ENCODE measurements around the gene SPOCK2. TPM values are rescaled to one million over a fixed set of nuclear protein-coding genes. Genes with fewer than 3 reads are reported as not detected.
A peak's percentile ranks its signal among the peaks of the same experiment; 100 is the strongest.

Gene SPOCK2
- polyA plus RNA-seq, 3 donors: 0.20 to 1.6 (median 0.45) TPM

GRCh38 chr10:72062382-72062781, 26.0 kb downstream of the SPOCK2 start:
- no peak overlapping the region for H3K4me2 ChIP-seq (replicated peaks; ENCODE audit: extremely low read depth, low read length, poor library complexity, severe bottlenecking)
- H3K27me3 Mint-ChIP-seq (ENCODE audit: low read depth in 3 of 3): peaks cover 1 to 10% (median 3%) of the 10 kb centered on the region in 3 donors
- WGBS (ENCODE audit: insufficient coverage): 96% methylated on average over 8 of the region's 10 CpGs
- no peaks in the 10 kb centered on the region for H4K20me1 ChIP-seq (ENCODE audit: insufficient read depth, low read length)
- H3K4me3 ChIP-seq (replicated peaks in 1 of 3; ENCODE audit: low read depth in 2 of 3, low read length in 3 of 3): no peak overlapping the region
- no peaks in the 10 kb centered on the region for H3K9me3 Mint-ChIP-seq
- H3K9me3 ChIP-seq (replicated peaks in 1 of 2; ENCODE audit: control insufficient read depth in 1 of 2, insufficient read depth in 1 of 2, low read length in 2 of 2): no peaks in the 10 kb centered on the region
- no peak overlapping the region for H3K27ac ChIP-seq (ENCODE audit: low read depth in 1 of 2, low read length in 2 of 2)
- H2AFZ ChIP-seq (ENCODE audit: insufficient read depth, low read depth, low read length, poor library complexity, severe bottlenecking): no peak overlapping the region
- intact Hi-C loops (cut with micrococcal nuclease): no loop called here
- no peaks in the 10 kb centered on the region for H3K36me3 ChIP-seq (replicated peaks in 1 of 2; ENCODE audit: control insufficient read depth in 1 of 2, insufficient read depth in 2 of 2, low read length in 2 of 2)
- no peak overlapping the region for H3K27ac Mint-ChIP-seq
- no peak overlapping the region for H3K9ac ChIP-seq (ENCODE audit: insufficient read depth, low read length, poor library complexity, severe bottlenecking)
- no peak overlapping the region for H3K4me3 Mint-ChIP-seq
- H3K27me3 ChIP-seq (ENCODE audit: control insufficient read depth in 2 of 2, insufficient read depth in 2 of 2, low read length in 2 of 2): no peaks in the 10 kb centered on the region
- no peaks in the 10 kb centered on the region for H3K4me1 ChIP-seq (ENCODE audit: control insufficient read depth in 1 of 2, insufficient read depth in 2 of 2, low read length in 2 of 2)
- H3K79me2 ChIP-seq (ENCODE audit: insufficient read depth, low read length): no peaks in the 10 kb centered on the region
- H3K4me1 Mint-ChIP-seq: no peaks in the 10 kb centered on the region
- TF ChIP-seq, protein P1, sequence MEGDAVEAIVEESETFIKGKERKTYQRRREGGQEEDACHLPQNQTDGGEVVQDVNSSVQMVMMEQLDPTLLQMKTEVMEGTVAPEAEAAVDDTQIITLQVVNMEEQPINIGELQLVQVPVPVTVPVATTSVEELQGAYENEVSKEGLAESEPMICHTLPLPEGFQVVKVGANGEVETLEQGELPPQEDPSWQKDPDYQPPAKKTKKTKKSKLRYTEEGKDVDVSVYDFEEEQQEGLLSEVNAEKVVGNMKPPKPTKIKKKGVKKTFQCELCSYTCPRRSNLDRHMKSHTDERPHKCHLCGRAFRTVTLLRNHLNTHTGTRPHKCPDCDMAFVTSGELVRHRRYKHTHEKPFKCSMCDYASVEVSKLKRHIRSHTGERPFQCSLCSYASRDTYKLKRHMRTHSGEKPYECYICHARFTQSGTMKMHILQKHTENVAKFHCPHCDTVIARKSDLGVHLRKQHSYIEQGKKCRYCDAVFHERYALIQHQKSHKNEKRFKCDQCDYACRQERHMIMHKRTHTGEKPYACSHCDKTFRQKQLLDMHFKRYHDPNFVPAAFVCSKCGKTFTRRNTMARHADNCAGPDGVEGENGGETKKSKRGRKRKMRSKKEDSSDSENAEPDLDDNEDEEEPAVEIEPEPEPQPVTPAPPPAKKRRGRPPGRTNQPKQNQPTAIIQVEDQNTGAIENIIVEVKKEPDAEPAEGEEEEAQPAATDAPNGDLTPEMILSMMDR (IDR thresholded peaks at IDR 0.05): no peak
- no peak for DNase-seq
- no peaks in the 10 kb centered on the region for H3K36me3 Mint-ChIP-seq

GRCh38 chr10:72061930-72062329, 26.4 kb downstream of the SPOCK2 start:
- H3K27me3 Mint-ChIP-seq (ENCODE audit: low read depth in 3 of 3): peaks cover 1 to 10% (median 3%) of the 10 kb centered on the region in 3 donors
- peak overlapping the region in 1 of 2 donors; percentile 52 for H3K4me3 Mint-ChIP-seq
- Histone ChIP-seq H3K79me2 (ENCODE audit: insufficient read depth, low read length) (no peaks in the 10 kb centered on the region), H3K4me1 (ENCODE audit: control insufficient read depth in 1 of 2, insufficient read depth in 2 of 2, low read length in 2 of 2) (no peaks in the 10 kb centered on the region), H3K4me2 (replicated peaks; ENCODE audit: extremely low read depth, low read length, poor library complexity, severe bottlenecking) (no peak overlapping the region), H3K9ac (ENCODE audit: insufficient read depth, low read length, poor library complexity, severe bottlenecking) (no peak overlapping the region), H3K27me3 (ENCODE audit: control insufficient read depth in 2 of 2, insufficient read depth in 2 of 2, low read length in 2 of 2) (no peaks in the 10 kb centered on the region), H3K4me3 (replicated peaks in 1 of 3; ENCODE audit: low read depth in 2 of 3, low read length in 3 of 3) (no peak overlapping the region), H3K9me3 (replicated peaks in 1 of 2; ENCODE audit: control insufficient read depth in 1 of 2, insufficient read depth in 1 of 2, low read length in 2 of 2) (no peaks in the 10 kb centered on the region), H4K20me1 (ENCODE audit: insufficient read depth, low read length) (no peaks in the 10 kb centered on the region), H2AFZ (ENCODE audit: insufficient read depth, low read depth, low read length, poor library complexity, severe bottlenecking) (no peak overlapping the region), H3K27ac (ENCODE audit: low read depth in 1 of 2, low read length in 2 of 2) (no peak overlapping the region), H3K36me3 (replicated peaks in 1 of 2; ENCODE audit: control insufficient read depth in 1 of 2, insufficient read depth in 2 of 2, low read length in 2 of 2) (no peaks in the 10 kb centered on the region)
- intact Hi-C loops (cut with micrococcal nuclease): no loop called here
- H3K27ac Mint-ChIP-seq: no peak overlapping the region
- H3K4me1 Mint-ChIP-seq: no peaks in the 10 kb centered on the region
- H3K9me3 Mint-ChIP-seq: no peaks in the 10 kb centered on the region
- DNase-seq: no peak
- no peaks in the 10 kb centered on the region for H3K36me3 Mint-ChIP-seq
- TF ChIP-seq, protein P1 (IDR thresholded peaks at IDR 0.05): no peak
- 47% methylated on average over 2 of the region's 9 CpGs for WGBS (ENCODE audit: insufficient coverage)
